ENCODE data around the gene TMEM150A. TPM values are rescaled to one million over a fixed set of nuclear protein-coding genes. Genes with fewer than 3 reads are reported as not detected.

TMEM150A gene
- total and polyA plus RNA-seq, 2 of the 13 experiments (the other 11 are each of a cell fraction or from before 2014, with no cell fraction given) = 30.1 to 70.4 TPM

DNA sequence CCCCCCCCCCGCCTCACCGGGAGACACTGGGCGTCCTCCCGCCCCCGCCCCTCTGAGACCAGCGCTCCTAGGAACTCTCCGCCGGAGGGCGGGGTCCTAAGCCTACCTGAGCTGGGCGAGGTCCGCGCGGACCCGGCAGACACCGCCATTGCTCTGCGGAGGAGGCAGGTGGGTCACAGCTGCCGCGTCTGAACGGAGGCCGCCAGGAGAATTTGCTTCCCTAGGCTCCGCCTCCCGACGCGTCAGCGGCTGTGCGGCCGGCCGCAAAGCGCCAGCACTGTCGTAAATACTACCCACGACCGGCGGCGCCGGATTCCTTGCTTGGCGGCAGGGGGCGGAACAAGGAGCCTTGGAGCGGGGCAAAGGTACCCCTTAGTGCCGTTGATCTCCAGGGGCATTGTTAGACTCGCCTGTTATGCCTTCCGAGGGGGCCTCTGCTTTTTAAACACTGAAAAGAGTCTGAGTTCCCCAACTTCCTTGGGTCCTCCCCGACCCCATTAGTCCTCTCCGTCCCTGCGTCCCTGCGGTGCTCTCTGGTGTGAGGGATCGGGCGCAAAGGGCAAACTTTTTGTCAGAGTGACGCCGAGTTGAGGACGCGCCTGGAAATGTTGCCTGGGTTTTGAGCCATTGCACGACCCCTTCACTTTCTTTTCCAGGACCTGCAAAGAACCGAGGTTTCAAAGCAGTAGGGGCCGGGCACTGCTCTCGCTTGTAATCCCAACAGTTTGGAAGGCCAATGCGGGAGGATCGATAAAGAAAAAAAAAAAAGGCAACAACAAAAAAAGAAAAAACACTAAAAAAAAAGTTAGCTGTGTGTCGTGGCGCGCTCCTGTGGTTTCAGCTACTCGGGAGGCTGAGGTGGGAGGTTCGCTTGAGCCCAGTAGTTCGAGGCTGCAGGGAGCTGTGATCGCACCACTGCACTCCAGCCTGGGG is 41.0 kb downstream of the TMEM150A start, which contains the start of gene GGCX (continued):
- TF ChIP-seq, protein P1, sequence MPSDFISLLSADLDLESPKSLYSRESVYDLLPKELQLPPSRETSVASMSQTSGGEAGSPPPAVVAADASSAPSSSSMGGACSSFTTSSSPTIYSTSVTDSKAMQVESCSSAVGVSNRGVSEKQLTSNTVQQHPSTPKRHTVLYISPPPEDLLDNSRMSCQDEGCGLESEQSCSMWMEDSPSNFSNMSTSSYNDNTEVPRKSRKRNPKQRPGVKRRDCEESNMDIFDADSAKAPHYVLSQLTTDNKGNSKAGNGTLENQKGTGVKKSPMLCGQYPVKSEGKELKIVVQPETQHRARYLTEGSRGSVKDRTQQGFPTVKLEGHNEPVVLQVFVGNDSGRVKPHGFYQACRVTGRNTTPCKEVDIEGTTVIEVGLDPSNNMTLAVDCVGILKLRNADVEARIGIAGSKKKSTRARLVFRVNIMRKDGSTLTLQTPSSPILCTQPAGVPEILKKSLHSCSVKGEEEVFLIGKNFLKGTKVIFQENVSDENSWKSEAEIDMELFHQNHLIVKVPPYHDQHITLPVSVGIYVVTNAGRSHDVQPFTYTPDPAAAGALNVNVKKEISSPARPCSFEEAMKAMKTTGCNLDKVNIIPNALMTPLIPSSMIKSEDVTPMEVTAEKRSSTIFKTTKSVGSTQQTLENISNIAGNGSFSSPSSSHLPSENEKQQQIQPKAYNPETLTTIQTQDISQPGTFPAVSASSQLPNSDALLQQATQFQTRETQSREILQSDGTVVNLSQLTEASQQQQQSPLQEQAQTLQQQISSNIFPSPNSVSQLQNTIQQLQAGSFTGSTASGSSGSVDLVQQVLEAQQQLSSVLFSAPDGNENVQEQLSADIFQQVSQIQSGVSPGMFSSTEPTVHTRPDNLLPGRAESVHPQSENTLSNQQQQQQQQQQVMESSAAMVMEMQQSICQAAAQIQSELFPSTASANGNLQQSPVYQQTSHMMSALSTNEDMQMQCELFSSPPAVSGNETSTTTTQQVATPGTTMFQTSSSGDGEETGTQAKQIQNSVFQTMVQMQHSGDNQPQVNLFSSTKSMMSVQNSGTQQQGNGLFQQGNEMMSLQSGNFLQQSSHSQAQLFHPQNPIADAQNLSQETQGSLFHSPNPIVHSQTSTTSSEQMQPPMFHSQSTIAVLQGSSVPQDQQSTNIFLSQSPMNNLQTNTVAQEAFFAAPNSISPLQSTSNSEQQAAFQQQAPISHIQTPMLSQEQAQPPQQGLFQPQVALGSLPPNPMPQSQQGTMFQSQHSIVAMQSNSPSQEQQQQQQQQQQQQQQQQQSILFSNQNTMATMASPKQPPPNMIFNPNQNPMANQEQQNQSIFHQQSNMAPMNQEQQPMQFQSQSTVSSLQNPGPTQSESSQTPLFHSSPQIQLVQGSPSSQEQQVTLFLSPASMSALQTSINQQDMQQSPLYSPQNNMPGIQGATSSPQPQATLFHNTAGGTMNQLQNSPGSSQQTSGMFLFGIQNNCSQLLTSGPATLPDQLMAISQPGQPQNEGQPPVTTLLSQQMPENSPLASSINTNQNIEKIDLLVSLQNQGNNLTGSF (CRISPR knock-in tag; IDR thresholded peaks at IDR 0.05) = no peak; the same call in 1 of the 2 replicates
- TF ChIP-seq POGZ (CRISPR knock-in tag; IDR thresholded peaks at IDR 0.05) (peak; percentile 92), KAT7 (CRISPR knock-in tag; IDR thresholded peaks at IDR 0.05; ENCODE audit: borderline replicate concordance) (peak; percentile 96; the same call in 1 of the 2 replicates), ZNF772 (CRISPR knock-in tag; IDR thresholded peaks at IDR 0.05) (no peak; the same call in none of the 2 replicates), DMAP1 (CRISPR knock-in tag; IDR thresholded peaks at IDR 0.05) (peak; percentile 90), ZBTB38 (CRISPR knock-in tag; IDR thresholded peaks at IDR 0.05) (peak; percentile 93; the same call in 1 of the 2 replicates), RBM39 (IDR thresholded peaks at IDR 0.05; ENCODE audit: low read depth, low read length, poor library complexity, severe bottlenecking) (peak; percentile 88), DPF2 (CRISPR knock-in tag; IDR thresholded peaks at IDR 0.05; ENCODE audit: borderline replicate concordance, low read depth) (no peak; the same call in 1 of the 2 replicates), RBFOX2 (IDR thresholded peaks at IDR 0.05; ENCODE audit: low read depth, low read length) (peak; percentile 98), KDM1A (CRISPR knock-in tag; IDR thresholded peaks at IDR 0.05) (no peak), POLR2A (IDR thresholded peaks at IDR 0.05; ENCODE audit: insufficient read depth in 1 of 2, low read depth in 2 of 2, low read length in 2 of 2) (peak; percentile 98), NFKB2 (CRISPR knock-in tag; IDR thresholded peaks at IDR 0.05; ENCODE audit: borderline replicate concordance) (peak; percentile 60; the same call in 1 of the 2 replicates)
- TF ChIP-seq, protein P2, sequence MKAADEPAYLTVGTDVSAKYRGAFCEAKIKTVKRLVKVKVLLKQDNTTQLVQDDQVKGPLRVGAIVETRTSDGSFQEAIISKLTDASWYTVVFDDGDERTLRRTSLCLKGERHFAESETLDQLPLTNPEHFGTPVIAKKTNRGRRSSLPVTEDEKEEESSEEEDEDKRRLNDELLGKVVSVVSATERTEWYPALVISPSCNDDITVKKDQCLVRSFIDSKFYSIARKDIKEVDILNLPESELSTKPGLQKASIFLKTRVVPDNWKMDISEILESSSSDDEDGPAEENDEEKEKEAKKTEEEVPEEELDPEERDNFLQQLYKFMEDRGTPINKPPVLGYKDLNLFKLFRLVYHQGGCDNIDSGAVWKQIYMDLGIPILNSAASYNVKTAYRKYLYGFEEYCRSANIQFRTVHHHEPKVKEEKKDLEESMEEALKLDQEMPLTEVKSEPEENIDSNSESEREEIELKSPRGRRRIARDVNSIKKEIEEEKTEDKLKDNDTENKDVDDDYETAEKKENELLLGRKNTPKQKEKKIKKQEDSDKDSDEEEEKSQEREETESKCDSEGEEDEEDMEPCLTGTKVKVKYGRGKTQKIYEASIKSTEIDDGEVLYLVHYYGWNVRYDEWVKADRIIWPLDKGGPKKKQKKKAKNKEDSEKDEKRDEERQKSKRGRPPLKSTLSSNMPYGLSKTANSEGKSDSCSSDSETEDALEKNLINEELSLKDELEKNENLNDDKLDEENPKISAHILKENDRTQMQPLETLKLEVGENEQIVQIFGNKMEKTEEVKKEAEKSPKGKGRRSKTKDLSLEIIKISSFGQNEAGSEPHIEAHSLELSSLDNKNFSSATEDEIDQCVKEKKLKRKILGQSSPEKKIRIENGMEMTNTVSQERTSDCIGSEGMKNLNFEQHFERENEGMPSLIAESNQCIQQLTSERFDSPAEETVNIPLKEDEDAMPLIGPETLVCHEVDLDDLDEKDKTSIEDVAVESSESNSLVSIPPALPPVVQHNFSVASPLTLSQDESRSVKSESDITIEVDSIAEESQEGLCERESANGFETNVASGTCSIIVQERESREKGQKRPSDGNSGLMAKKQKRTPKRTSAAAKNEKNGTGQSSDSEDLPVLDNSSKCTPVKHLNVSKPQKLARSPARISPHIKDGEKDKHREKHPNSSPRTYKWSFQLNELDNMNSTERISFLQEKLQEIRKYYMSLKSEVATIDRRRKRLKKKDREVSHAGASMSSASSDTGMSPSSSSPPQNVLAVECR (CRISPR knock-in tag; IDR thresholded peaks at IDR 0.05; ENCODE audit: borderline replicate concordance) = peak; percentile 93
